ENCODE results near the gene IL17REL. TPM values are rescaled to one million over a fixed set of nuclear protein-coding genes. Genes with fewer than 3 reads are reported as not detected.

Gene IL17REL
- total RNA-seq, 1 donor from 2014 or later, result under 0.01 TPM

- DNase-seq (ENCODE audit: low spot score in 2 of 2) (no peak), FAIRE-seq (no peak)
Observed at GRCh38 chr22:50027639-50028537, 15.3 kb upstream of the IL17REL start.

- DNase-seq (ENCODE audit: low spot score in 2 of 2) (no peak), FAIRE-seq (no peak)
Observed at GRCh38 chr22:50025993-50026392, 13.4 kb upstream of the IL17REL start.

GRCh38 chr22:50022171-50022819 is 9.7 kb upstream of the IL17REL start:
- no peak for DNase-seq (ENCODE audit: low spot score in 2 of 2)
- FAIRE-seq, result no peak

- FAIRE-seq (no peak), DNase-seq (ENCODE audit: low spot score in 2 of 2) (no peak)
Observed at GRCh38 chr22:50020606-50021005, 8.0 kb upstream of the IL17REL start.

- no peak for DNase-seq (ENCODE audit: low spot score in 2 of 2)
- no peak for FAIRE-seq
Observed at GRCh38 chr22:50019316-50019715, 6.8 kb upstream of the IL17REL start.

- DNase-seq (ENCODE audit: low spot score in 2 of 2) (no peak), FAIRE-seq (no peak)
Observed at GRCh38 chr22:50018608-50019285, 6.2 kb upstream of the IL17REL start.

GRCh38 chr22:50017701-50018224 is 5.2 kb upstream of the IL17REL start:
- FAIRE-seq, result no peak
- no peak for DNase-seq (ENCODE audit: low spot score in 2 of 2)

GRCh38 chr22:50016988-50017700 is 4.6 kb upstream of the IL17REL start:
- DNase-seq (ENCODE audit: low spot score in 2 of 2), result no peak
- no peak for FAIRE-seq

- DNase-seq (ENCODE audit: low spot score in 2 of 2) (no peak), FAIRE-seq (no peak)
Observed at GRCh38 chr22:50016308-50016987, 3.9 kb upstream of the IL17REL start.

- FAIRE-seq, result no peak
- no peak for DNase-seq (ENCODE audit: low spot score in 2 of 2)
Observed at GRCh38 chr22:50015451-50016307, 3.1 kb upstream of the IL17REL start.

- DNase-seq (ENCODE audit: low spot score in 2 of 2), result no peak
- no peak for FAIRE-seq
Observed at GRCh38 chr22:50014655-50015401, 2.3 kb upstream of the IL17REL start.

- DNase-seq (ENCODE audit: low spot score in 2 of 2) (no peak), FAIRE-seq (no peak)
Observed at GRCh38 chr22:50014053-50014501, 1.5 kb upstream of the IL17REL start.

GRCh38 chr22:50011447-50012210 is 936 bp downstream of the IL17REL start:
- DNase-seq (ENCODE audit: low spot score in 2 of 2), result no peak
- FAIRE-seq, result no peak

- no peak for DNase-seq (ENCODE audit: low spot score in 2 of 2)
- no peak for FAIRE-seq
Observed at GRCh38 chr22:50010676-50011446, 1.7 kb downstream of the IL17REL start.

GRCh38 chr22:50009765-50010675 is 2.5 kb downstream of the IL17REL start:
- DNase-seq (ENCODE audit: low spot score in 2 of 2) (no peak), FAIRE-seq (no peak)

- no peak for DNase-seq (ENCODE audit: low spot score in 2 of 2)
Observed at GRCh38 chr22:50009251-50009650, 3.3 kb downstream of the IL17REL start.

More at GRCh38 chr22:50009251-50009650, 3.3 kb downstream of the IL17REL start:
- no peak for FAIRE-seq

All from frontal cortex (tissue), 4 donors.